RKO (cell line): ENCODE results near the gene CDS2.

Experiments
- DNase-seq: peaks from one replicate; pipeline ENCODE4 v3.0.0-alpha.2; 2016; ENCODE audit warnings: low spot score

The CDS2 gene

GRCh38 chr20:5181958-5182357 lies 55.1 kb downstream of the CDS2 start:
- peak; percentile 49 for DNase-seq

DNA sequence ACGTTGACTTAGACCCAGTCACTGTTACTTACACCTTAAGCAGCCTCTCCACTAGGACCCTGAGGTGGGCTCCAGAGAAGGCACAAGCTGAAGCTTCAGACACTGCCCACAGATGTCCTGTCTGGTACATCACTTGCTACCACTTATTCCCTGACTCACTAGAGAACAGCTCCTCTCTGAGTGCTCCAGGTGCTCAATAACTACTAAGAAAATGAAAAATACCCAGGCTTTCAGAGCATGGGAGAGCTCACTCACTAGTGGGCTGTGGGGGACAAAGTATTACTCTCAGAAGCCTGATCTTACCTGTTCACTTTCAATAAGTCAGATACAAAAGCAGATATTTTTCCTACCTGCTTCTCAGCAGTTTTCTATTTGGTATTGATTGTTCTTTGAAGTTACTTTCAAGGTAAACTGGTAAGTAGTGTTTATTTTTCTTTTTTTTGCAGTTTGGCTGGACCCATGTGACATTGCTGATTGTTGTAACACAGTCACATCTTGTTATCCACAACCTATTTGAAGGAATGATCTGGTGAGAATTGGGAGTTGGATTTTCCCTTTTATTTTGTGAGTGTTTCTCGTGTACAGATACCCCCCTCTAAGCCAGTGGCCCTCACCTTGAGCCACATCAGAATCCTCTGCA lies 55.9 kb downstream of the CDS2 start:
- DNase-seq = no peak

DNA sequence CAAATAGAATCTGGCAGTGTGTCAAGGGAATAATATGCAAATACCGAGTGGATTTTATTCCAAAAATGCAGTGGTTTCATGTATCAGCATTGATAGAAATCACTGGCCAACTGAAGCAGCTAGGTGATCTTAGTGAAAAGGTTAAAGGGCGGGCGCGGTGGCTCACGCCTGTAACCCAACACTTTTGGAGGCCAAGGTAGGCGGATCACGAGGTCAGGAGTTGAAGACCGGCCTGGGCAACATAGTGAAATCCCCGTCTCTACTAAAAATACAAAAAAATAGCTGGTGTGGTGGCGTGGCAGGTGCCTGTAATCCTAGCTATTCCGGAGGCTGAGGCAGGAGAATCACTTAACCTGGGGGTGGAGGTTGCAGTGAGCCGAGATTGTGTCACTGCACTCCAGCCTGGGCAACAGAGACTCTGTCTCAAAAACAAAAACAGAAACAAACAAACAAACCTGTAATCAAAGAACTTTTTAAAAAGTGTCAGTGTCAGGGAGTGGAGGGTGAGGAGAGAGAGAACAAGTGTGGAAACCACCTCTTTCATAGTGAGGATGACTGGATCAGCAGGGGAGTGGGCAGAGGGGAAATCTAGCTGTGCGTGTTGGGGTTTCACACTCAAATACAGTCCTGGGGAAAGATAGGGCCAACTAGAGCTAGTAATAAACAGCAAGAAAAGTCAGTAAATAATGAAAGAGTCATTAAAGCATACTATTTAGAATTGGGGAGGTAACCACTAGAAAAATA lies 57.1 kb downstream of the CDS2 start:
- DNase-seq = no peak

- no peak for DNase-seq
Observed at GRCh38 chr20:5184684-5185083, 57.9 kb downstream of the CDS2 start.

GRCh38 chr20:5187122-5187521 lies 60.3 kb downstream of the CDS2 start:
- no peak for DNase-seq

DNA sequence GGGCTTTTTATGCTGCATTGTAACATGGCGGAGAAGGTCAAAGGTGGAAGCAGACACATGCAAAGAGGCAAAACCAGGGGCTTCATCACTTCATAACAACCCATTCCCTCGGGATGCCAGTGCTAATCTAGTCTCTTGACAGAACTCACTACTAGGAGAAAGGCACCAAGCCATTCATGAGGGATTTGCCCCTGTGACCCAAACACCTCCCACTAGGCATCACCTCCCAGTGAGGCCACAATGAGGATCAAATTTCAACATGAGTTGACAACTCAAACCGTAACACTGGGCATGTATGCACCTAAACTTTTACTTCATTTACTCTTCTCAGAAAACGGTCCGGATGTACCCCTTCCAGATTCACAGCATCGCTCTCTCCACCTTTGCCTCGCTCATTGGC lies 61.9 kb downstream of the CDS2 start:
- no peak for DNase-seq

- no peak for DNase-seq
Observed at GRCh38 chr20:5189917-5190316, 63.1 kb downstream of the CDS2 start.

GRCh38 chr20:5190444-5190843 lies 63.6 kb downstream of the CDS2 start:
- DNase-seq = no peak

- DNase-seq = peak; percentile 86
Observed at GRCh38 chr20:5191829-5192569, 65.2 kb downstream of the CDS2 start.

DNA sequence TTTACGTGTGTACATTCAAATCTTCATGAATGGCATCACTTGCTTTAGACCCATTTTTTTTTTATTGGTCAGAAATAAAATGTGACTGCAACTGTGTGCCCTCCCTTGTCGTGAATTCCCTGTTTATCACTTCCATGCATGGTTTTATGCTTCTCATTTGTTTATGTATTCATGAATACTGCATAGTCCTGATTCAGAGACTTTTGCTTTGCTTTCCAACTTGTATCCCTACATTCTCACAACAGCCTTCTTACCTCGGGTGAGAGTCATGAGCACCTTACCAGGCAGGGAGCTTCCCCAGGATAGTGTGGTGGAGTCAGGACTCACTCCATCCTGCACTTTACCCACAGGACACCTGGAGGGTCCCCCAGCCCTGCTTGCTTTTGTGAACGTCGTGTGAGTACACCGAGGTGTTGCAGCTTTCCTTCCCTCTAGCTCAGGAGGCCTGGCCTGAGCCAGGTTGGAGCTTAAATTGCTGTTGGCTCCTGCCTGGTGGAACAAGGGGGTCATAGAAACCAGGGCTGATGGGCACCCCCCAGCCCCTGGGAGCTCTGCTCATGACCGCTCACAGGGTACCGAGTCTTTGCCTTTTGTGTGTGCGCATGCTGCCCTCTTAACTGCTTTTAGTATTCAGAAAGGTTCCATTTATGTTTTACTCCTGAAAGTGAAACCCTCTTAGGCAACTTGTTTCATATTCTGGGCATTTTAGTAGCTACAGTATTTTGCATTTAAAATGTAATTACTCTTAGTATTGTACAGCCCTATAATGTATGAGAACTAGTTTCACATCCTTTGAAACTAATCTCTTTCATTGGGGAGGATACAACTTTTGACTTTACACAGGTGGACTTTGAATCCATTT lies 66.0 kb downstream of the CDS2 start:
- no peak for DNase-seq

DNA sequence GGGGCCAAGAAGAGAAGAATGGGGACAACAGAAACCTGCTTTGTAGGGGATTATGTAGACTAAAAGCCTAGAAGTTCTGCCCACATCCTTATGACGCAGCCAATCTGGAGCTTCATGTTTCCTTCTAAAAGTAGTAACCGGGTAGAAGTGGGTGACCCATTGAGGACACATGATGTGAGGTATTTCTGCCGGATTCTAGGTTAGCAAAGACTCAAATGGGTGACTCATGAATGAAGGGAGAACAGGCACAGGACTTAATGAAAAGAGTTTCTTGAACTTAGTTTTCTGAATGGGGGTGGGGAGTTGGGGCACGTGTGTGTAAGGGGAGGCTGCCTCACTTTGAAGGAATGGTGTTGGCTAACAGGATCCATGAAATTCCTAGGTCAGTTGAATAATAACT lies 68.8 kb downstream of the CDS2 start:
- peak; percentile 20 for DNase-seq

DNA sequence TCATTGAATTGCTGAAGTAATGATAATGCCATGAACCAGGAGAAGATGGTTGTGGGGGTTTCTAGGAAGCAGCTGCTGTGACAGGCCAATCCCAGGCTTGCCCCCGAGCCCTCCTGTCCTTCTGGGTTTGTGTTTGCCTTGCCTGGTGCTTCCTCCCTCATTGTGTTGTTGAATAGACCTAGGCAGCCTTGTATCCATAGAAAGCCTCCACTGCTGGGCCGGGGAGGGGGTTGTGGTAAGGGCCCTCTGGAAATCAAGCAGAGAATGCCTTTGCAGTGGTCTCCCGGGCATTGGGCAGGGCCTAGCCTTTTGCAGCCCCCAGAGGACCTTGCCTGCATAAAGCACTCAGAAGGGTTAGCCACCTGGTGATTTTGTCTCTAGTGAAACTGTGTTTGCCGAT lies 69.3 kb downstream of the CDS2 start:
- DNase-seq = no peak

DNA sequence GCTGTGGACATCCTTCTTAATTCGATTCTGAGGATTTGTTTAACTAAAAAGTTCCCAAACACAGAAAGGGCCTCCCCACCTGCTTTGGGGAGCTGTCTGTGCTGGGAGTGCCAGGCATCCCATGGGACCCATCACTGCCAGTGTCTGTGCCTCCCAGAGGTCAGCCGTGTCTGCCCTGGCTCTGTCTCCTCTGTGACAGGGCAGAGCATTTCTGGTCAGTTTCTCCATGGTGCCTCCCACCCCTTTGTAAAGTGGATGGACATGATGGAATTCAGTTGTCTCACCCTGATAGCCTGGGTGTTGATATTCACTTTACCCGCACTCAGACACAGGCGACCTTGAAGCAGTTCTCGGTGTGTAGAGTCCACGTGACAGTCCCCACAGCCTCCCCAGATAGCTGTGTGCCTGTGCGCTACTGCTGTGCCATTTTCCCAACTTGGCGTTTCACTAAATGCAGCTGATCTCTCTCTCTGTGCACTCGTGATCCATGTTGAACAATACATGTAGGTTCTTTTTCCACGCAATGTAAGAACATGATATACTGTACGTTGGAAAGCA lies 70.5 kb downstream of the CDS2 start:
- no peak for DNase-seq

DNA sequence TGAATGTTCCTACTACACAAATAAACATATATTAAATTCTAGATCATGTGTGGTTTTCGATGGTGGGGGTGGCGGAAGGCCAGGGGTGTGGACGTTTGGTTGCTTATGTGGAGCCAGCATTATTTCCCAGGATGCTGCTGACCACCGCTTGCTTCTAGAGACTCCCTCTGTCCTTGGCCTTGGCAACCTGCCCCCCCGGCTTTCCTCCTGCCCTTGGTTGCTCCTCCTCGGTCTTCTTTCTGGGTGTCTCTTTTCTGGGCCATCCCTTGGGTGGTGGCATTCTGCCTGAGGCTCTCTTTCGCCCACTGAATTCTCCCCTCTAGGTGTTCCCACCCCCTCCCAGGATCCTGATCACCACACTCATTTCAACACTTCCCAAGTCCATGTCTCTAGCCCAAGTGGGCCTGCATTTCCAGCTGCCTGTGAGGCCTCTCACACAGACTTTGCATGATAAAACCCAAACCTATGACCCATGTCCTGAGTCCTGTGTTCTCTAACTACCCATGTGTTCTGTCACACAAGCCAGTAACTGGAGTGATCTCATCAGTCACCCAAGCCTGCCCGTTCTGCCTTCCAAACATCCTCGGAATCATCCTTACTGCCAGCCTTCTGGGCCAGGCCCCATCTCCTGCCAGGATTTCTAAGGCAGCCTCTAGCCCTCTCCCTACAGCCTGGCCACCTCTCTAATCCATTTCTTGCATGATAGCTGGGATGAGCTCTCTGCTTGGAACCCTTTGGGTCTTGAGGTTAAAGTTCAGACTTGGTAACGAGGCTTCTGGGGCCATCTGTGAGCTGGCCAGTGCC lies 71.2 kb downstream of the CDS2 start:
- DNase-seq = no peak

GRCh38 chr20:5198651-5198924 lies 71.8 kb downstream of the CDS2 start:
- no peak for DNase-seq

GRCh38 chr20:5203380-5203779 lies 76.6 kb downstream of the CDS2 start:
- DNase-seq = no peak

DNA sequence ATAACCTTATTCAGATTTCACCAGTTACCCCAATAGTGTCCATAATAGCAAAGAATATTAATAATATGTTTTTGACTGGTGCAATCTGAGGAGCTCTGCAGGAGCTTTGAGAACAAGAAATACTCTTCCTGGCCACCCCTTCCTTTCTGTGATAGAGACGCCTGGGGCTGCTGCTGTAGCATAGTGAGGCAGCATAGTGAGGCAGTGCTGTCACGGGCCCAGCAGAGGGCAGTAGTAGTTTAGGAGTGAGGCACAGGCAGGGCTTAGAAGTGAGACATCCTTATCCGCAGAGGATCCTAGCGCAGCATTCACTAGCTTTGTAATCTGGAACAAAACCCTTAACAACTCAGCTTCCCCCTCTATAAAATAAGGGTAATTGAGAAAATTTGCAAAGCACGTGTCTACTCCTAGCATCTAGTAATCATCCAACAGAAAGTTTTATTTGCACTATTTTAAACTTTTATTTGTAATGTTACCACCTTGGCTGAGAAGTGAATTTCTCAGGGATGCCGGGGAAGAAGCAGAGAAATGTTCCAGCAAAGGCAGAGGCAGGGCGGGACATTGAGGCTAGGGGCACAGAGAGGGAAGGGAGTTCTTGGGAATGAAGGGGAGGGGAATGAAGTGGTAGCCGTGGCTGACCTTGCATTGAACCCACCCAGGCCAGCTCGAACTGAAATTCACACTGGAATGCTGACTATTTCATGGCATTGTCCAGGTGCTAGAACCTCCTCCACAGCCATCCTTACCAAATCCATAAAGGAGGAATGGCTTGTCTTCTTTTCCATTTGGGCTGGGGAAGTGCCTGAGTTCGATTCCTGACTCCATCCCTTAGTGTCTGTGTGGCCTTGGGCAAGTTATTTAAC lies 78.8 kb downstream of the CDS2 start:
- DNase-seq = peak; percentile 83

DNA sequence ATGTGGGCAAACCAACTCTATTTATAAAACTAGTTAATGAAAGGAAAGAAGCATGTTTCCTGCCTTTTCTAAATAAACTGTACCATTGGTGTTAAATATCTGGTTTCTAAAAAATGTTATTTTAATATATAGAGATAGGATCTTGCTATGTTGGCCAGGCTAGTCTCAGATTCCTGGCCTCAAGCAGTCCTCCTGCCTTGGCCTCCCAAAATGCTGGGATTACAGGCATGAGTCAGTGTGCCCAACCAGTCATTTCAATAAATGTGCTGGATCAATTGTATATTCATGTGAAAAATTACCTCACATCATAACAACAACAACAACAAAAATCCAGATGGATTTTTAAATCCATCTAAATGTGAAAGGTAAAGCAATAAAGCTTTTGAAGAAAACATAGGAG lies 80.3 kb downstream of the CDS2 start:
- DNase-seq = no peak

GRCh38 chr20:5211803-5212714 lies 85.3 kb downstream of the CDS2 start:
- no peak for DNase-seq
